SK-N-SH (cell line): ENCODE results near the gene ATP4A. TPM values are rescaled to one million over a fixed set of nuclear protein-coding genes. Genes with fewer than 3 reads are reported as not detected.

Experiments
- CTCF ChIA-PET: fragments of 300-600, 350-600 bp; formaldehyde crosslinking; extraction: SDS; loops from one replicate; lab custom pipeline; 2021; lab: Yijun Ruan, JAX
- POLR2A ChIA-PET: fragments of 350-600 bp; sonication (Branson Sonifier 250); formaldehyde crosslinking; extraction: SDS; loops from one replicate; lab custom pipeline; 2020; ENCODE audit warnings: antibody characterized with exemption, inconsistent platforms; lab: Yijun Ruan, JAX
- DNase-seq: peaks from one replicate; pipeline ENCODE4 v3.0.0; 2012
- H2AFZ ChIP-seq: fragments of 200-600 bp; sonication (generic); 2 replicates; pipeline ENCODE4 v1.8.1; 2016; ENCODE audit warnings: antibody characterized with exemption, mild to moderate bottlenecking, low read depth
- H3F3A ChIP-seq: fragments of 200-600 bp; sonication (generic); replicated peaks from 2 replicates; pipeline ENCODE3; 2016; ENCODE audit warnings: antibody characterized with exemption, mild to moderate bottlenecking; ENCODE audit not compliant: insufficient read depth
- H3K27ac ChIP-seq, 2 experiments: fragments of 200-500 bp in 1 of 2; fragments of 200-600 bp in 1 of 2; sonication (Bioruptor generic) in 1 of 2; sonication (generic), shearing (Covaris generic) in 1 of 2; 2 replicates each; pipeline versions ENCODE4 v1.5.1 to v1.6.1; 2014 to 2016; ENCODE audit warnings: low read depth in 2 of 2, inconsistent platforms in 1 of 2, low read length in 1 of 2, mild to moderate bottlenecking in 1 of 2, mixed read lengths in 1 of 2
- H3K27me3 ChIP-seq: fragments of 200-600 bp; sonication (generic), shearing (Covaris generic); 2 replicates; pipeline ENCODE4 v1.6.1; 2016; ENCODE audit warnings: mixed run types; ENCODE audit not compliant: insufficient read depth
- H3K36me3 ChIP-seq, 2 experiments: fragments of 200-500 bp in 1 of 2; fragments of 200-600 bp in 1 of 2; sonication (Bioruptor generic) in 1 of 2; sonication (generic) in 1 of 2; replicated peaks in 1 of 2; 2 replicates each; pipeline versions ENCODE3 to v1.5.1; 2014 to 2016; ENCODE audit warnings: low read length in 1 of 2, mild to moderate bottlenecking in 1 of 2; ENCODE audit not compliant: insufficient read depth in 2 of 2, control insufficient read depth in 1 of 2
- H3K4me1 ChIP-seq, 2 experiments: fragments of 200-500 bp in 1 of 2; fragments of 200-600 bp in 1 of 2; sonication (Bioruptor generic) in 1 of 2; sonication (generic), shearing (Covaris generic) in 1 of 2; 2 replicates each; pipeline versions ENCODE4 v1.5.1 to v1.6.1; 2014 to 2016; ENCODE audit warnings: low read depth in 1 of 2, low read length in 1 of 2, mixed run types in 1 of 2; ENCODE audit not compliant: insufficient read depth in 2 of 2, control insufficient read depth in 1 of 2
- H3K4me2 ChIP-seq: fragments of 200-600 bp; sonication (generic), shearing (Covaris generic); 2 replicates; pipeline ENCODE4 v1.6.1; 2017; ENCODE audit warnings: mixed run types
- H3K4me3 ChIP-seq, 2 experiments: fragments of 200-500 bp in 1 of 2; fragments of 200-600 bp in 1 of 2; sonication (Bioruptor generic) in 1 of 2; sonication (generic), shearing (Covaris generic) in 1 of 2; 2 replicates each; pipeline versions ENCODE4 v1.5.1 to v1.8.1; 2014 to 2016; ENCODE audit warnings: low read depth in 2 of 2, inconsistent platforms in 1 of 2, low read length in 1 of 2, mild to moderate bottlenecking in 1 of 2, mixed read lengths in 1 of 2, moderate library complexity in 1 of 2
- H3K79me2 ChIP-seq: fragments of 200-600 bp; sonication (generic); 2 replicates; pipeline ENCODE4 v1.8.1; 2017; ENCODE audit warnings: mild to moderate bottlenecking; ENCODE audit not compliant: insufficient read depth
- H3K9ac ChIP-seq: fragments of 200-600 bp; sonication (generic); 2 replicates; pipeline ENCODE4 v1.6.1; 2017; ENCODE audit warnings: mixed run types
- H3K9me2 ChIP-seq: fragments of 200-600 bp; sonication (generic); 2 replicates; pipeline ENCODE4 v1.6.1; 2017; ENCODE audit warnings: mixed run types
- H3K9me3 ChIP-seq: fragments of 200-600 bp; sonication (generic); 2 replicates; pipeline ENCODE4 v1.6.1; 2017; ENCODE audit warnings: mixed run types, mild to moderate bottlenecking, moderate library complexity
- H4K20me1 ChIP-seq: fragments of 200-600 bp; sonication (generic); 2 replicates; pipeline ENCODE4 v1.6.1; 2017; ENCODE audit warnings: mild to moderate bottlenecking, mixed run types; ENCODE audit not compliant: insufficient read depth
- CTCF ChIP-seq: fragments of 200-600 bp; sonication (generic); IDR thresholded peaks from 2 replicates; pipeline ENCODE4 v1.6.1; 2017; ENCODE audit warnings: antibody characterized with exemption, mild to moderate bottlenecking, moderate library complexity
- EP300 ChIP-seq, 2 experiments: IDR thresholded peaks; 2 replicates each; pipeline versions ENCODE4 v1.4.0 to v1.6.1; 2012; ENCODE audit warnings: borderline replicate concordance in 1 of 2, low read depth in 1 of 2, low read length in 1 of 2
- EZH2phosphoT487 ChIP-seq: fragments of 200-600 bp; sonication (generic); IDR thresholded peaks from 2 replicates; pipeline ENCODE4 v1.6.1; 2017; ENCODE audit warnings: low read depth, mixed run types, mild to moderate bottlenecking, antibody characterized with exemption, moderate library complexity, borderline replicate concordance
- GABPA ChIP-seq: IDR thresholded peaks from 2 replicates; pipeline ENCODE4 v1.4.0; 2012; ENCODE audit warnings: low read depth, mild to moderate bottlenecking
- GATA2 ChIP-seq: sonication (generic); formaldehyde crosslinking; IDR thresholded peaks from 2 replicates; pipeline ENCODE4 v1.5.0; 2020; ENCODE audit warnings: mild to moderate bottlenecking, missing genetic modification reagents
- JUND ChIP-seq: IDR thresholded peaks from 2 replicates; pipeline ENCODE4 v1.4.0; 2012
- MAX ChIP-seq: IDR thresholded peaks from 2 replicates; pipeline ENCODE4 v1.4.0; 2012; ENCODE audit warnings: low read depth
- MEF2A ChIP-seq: IDR thresholded peaks from 2 replicates; pipeline ENCODE4 v1.4.0; 2012; ENCODE audit warnings: low read depth, borderline replicate concordance
- MXI1 ChIP-seq: IDR thresholded peaks from 2 replicates; pipeline ENCODE4 v1.6.1; 2012; ENCODE audit warnings: mild to moderate bottlenecking, low read depth, low read length, improper control_type of control experiment
- NFIC ChIP-seq: IDR thresholded peaks from 2 replicates; pipeline ENCODE4 v1.4.0; 2012; ENCODE audit warnings: borderline replicate concordance
- POLR2AphosphoS5 ChIP-seq: IDR thresholded peaks from 2 replicates; pipeline ENCODE4 v1.6.1; 2012; ENCODE audit warnings: low read depth, low read length
- RAD21 ChIP-seq: IDR thresholded peaks from 2 replicates; pipeline ENCODE4 v1.6.1; 2012; ENCODE audit warnings: mild to moderate bottlenecking, low read length
- RXRA ChIP-seq: IDR thresholded peaks from 2 replicates; pipeline ENCODE4 v1.4.0; 2012; ENCODE audit warnings: low read depth, mild to moderate bottlenecking, borderline replicate concordance
- SIN3A ChIP-seq: IDR thresholded peaks from 2 replicates; pipeline ENCODE4 v1.6.1; 2012; ENCODE audit warnings: low read depth, mild to moderate bottlenecking, low read length, moderate library complexity, borderline replicate concordance
- SMC3 ChIP-seq: IDR thresholded peaks from 2 replicates; pipeline ENCODE4 v1.6.1; 2012; ENCODE audit warnings: low read depth, low read length, improper control_type of control experiment
- YY1 ChIP-seq: IDR thresholded peaks from 2 replicates; pipeline ENCODE4 v1.4.0; 2012; ENCODE audit warnings: low read depth, mild to moderate bottlenecking
- WGBS: methylation state at CpG from one replicate; pipeline ENCODE4 v1.1.6; 2017; ENCODE audit warnings: low lambda C conversion rate; 5-methylcytosine and 5-hydroxymethylcytosine counted together
- polyA plus RNA-seq, 3 experiments: library from polyadenylated mRNA; depleted of rRNA; stranded (reverse); fragments of >200 nt; gene quantifications; 2 replicates each; pipeline ENCODE4 v1.2.3, GENCODE V29; 2012
- TF ChIP-seq, protein P1 (sequence below): fragments of 150-350 bp; IDR thresholded peaks from 2 replicates; pipeline ENCODE4 v1.6.1; 2016; ENCODE audit warnings: mild to moderate bottlenecking, low read depth, low read length

The ATP4A gene
- polyA plus RNA-seq, 1 of the 3 experiments (the other 2 are of a cell fraction), result not detected

DNA sequence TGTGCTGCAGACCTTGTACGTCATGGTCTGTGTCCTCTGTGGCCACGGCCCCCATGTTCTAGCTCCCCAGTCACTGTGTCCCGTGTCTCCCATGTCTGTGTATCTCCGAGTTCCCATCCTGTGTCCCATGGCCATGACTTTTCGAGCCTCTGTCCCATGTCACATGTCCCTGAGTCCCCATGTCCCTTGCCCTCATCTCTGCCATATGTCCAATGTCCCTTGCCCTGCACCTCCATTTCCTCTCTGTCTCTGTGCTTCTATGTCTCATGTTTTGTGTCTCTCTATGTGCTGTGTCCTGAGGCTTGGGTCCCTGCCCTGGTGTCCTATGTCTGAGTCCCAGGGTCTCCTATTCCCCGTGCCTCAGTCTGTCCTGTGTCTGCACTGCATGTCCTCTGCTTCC is 2.0 kb downstream of the ATP4A start:
- Histone ChIP-seq H3K4me1 (peaks cover 0 to 11% of the 10 kb centered on the region in 2 experiments; a peak in 1 of 4 replicates), H3K4me3 (no peak overlapping the region), H3K9me3 (no peaks in the 10 kb centered on the region), H2AFZ (no peak overlapping the region), H4K20me1 (no peaks in the 10 kb centered on the region), H3K4me2 (no peak overlapping the region), H3K27ac (no peak overlapping the region), H3F3A (no peaks in the 10 kb centered on the region), H3K9ac (no peak overlapping the region), H3K27me3 (peaks cover 66% of the 10 kb centered on the region), H3K9me2 (no peaks in the 10 kb centered on the region), H3K79me2 (no peaks in the 10 kb centered on the region), H3K36me3 (no peaks in the 10 kb centered on the region)
- no peak for TF ChIP-seq GATA2 (CRISPR knock-in tag)
- TF ChIP-seq POLR2AphosphoS5, result no peak
- no peak for TF ChIP-seq EP300 (IDR thresholded peaks at IDR 0.05; ENCODE audit: borderline replicate concordance in 1 of 2, low read depth in 1 of 2, low read length in 1 of 2)
- TF ChIP-seq SMC3, result no peak
- no peak for TF ChIP-seq JUND
- TF ChIP-seq, protein P1, sequence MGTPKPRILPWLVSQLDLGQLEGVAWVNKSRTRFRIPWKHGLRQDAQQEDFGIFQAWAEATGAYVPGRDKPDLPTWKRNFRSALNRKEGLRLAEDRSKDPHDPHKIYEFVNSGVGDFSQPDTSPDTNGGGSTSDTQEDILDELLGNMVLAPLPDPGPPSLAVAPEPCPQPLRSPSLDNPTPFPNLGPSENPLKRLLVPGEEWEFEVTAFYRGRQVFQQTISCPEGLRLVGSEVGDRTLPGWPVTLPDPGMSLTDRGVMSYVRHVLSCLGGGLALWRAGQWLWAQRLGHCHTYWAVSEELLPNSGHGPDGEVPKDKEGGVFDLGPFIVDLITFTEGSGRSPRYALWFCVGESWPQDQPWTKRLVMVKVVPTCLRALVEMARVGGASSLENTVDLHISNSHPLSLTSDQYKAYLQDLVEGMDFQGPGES, result no peak
- no peak for TF ChIP-seq NFIC
- TF ChIP-seq RAD21, result no peak
- TF ChIP-seq MXI1, result no peak
- no peak for TF ChIP-seq CTCF
- TF ChIP-seq YY1, result no peak
- no peak for TF ChIP-seq EZH2phosphoT487
- no peak for TF ChIP-seq MEF2A
- no peak for TF ChIP-seq SIN3A
- no peak for TF ChIP-seq MAX
- no peak for TF ChIP-seq RXRA
- POLR2A ChIA-PET, result no interaction called here
- DNase-seq, result no peak
- CTCF ChIA-PET, result interaction anchor here (1.1 to 2.8 kb wide), 2 partner anchors 13 to 51 kb away, joined by 3 to 16 read pairs; no protein-coding TSS in a partner anchor
- 5% methylated on average over 6 of the region's 6 CpGs for WGBS

GRCh38 chr19:35560677-35561076 is 2.8 kb downstream of the ATP4A start:
- Histone ChIP-seq H3K4me2 (no peak overlapping the region), H3K9ac (no peak overlapping the region), H2AFZ (no peak overlapping the region), H3K4me3 (no peak overlapping the region), H3K9me3 (no peaks in the 10 kb centered on the region), H3K9me2 (no peaks in the 10 kb centered on the region), H3K4me1 (peaks cover 0 to 11% of the 10 kb centered on the region in 2 experiments; a peak in 1 of 4 replicates), H3K36me3 (no peaks in the 10 kb centered on the region), H4K20me1 (no peaks in the 10 kb centered on the region), H3F3A (no peaks in the 10 kb centered on the region), H3K27ac (no peak overlapping the region), H3K79me2 (no peaks in the 10 kb centered on the region), H3K27me3 (peaks cover 64% of the 10 kb centered on the region)
- CTCF ChIA-PET, result interaction anchor here (1.1 to 2.8 kb wide), 2 partner anchors 12 to 50 kb away, joined by 3 to 16 read pairs; no protein-coding TSS in a partner anchor
- POLR2A ChIA-PET, result interaction anchor here (0.6 kb wide), 1 partner anchor 75 kb away, joined by 4 read pairs; no protein-coding TSS in a partner anchor
- no peak for DNase-seq
- 30% methylated on average over 5 of the region's 6 CpGs for WGBS
- TF ChIP-seq RAD21, result no peak
- no peak for TF ChIP-seq GABPA
